ENCODE results near the gene PTPRCAP. TPM values are rescaled to one million over a fixed set of nuclear protein-coding genes. Genes with fewer than 3 reads are reported as not detected.

PTPRCAP gene
- total RNA-seq, 1 experiment from 2014 or later: 1.7 TPM

DNA sequence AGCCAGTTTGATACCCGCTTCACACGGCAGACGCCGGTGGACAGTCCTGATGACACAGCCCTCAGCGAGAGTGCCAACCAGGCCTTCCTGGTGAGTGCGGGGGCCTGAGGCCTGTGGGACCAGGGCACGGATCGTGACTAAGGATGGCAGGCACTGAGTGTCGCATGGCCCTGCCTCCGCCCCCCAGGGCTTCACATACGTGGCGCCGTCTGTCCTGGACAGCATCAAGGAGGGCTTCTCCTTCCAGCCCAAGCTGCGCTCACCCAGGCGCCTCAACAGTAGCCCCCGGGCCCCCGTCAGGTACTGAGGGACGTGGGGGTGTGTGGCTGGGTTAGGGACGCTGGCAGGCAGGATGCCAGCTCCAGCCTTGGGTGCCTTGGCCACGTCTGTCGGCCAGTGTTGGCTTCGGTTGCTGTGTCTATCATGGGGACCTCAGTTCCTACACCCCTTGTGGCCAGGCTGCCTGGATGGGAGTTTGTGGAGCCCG is 3.0 kb downstream of the PTPRCAP start:
- Histone ChIP-seq H3K27ac (ENCODE audit: insufficient read length, low read depth, low read length) (no peak overlapping the region), H2BK20ac (ENCODE audit: low read depth, low read length, poor library complexity, severe bottlenecking) (no peak overlapping the region), H3K56ac (ENCODE audit: insufficient read length, low read depth, low read length) (no peak overlapping the region), H3K9me3 (ENCODE audit: control insufficient read depth, low read depth, low read length) (no peaks in the 10 kb centered on the region), H4K20me1 (ENCODE audit: control insufficient read depth, insufficient read depth, insufficient read length) (no peaks in the 10 kb centered on the region), H3K4ac (ENCODE audit: low read depth, low read length) (no peak overlapping the region), H3K18ac (ENCODE audit: insufficient read length, low read depth, low read length) (no peak overlapping the region), H3K27me3 (ENCODE audit: insufficient read depth, low read length) (no peaks in the 10 kb centered on the region), H3K14ac (ENCODE audit: insufficient read depth, low read length) (no peak overlapping the region), H3K23ac (ENCODE audit: insufficient read length, low read depth, low read length) (no peak overlapping the region), H2BK5ac (ENCODE audit: insufficient read length, low read length) (no peak overlapping the region), H3T11ph (ENCODE audit: low read length) (no peak overlapping the region), H2AK5ac (ENCODE audit: insufficient read length, low read length) (no peak overlapping the region), H4K8ac (replicated peaks; ENCODE audit: insufficient read length, low read depth, low read length) (no peak overlapping the region), H2AFZ (ENCODE audit: low read length) (no peak overlapping the region), H3K79me2 (ENCODE audit: insufficient read depth, low read length) (no peaks in the 10 kb centered on the region), H4K91ac (ENCODE audit: insufficient read length, low read depth, low read length) (no peak overlapping the region), H2BK12ac (ENCODE audit: insufficient read length, low read depth, low read length) (no peak overlapping the region), H3K9ac (ENCODE audit: extremely low read depth, insufficient read length, low read length) (no peak overlapping the region), H2BK120ac (ENCODE audit: low read depth, low read length, poor library complexity, severe bottlenecking) (no peak overlapping the region), H3K79me1 (ENCODE audit: insufficient read depth, low read depth, low read length, poor library complexity, severe bottlenecking) (no peaks in the 10 kb centered on the region), H4K5ac (ENCODE audit: insufficient read length, low read depth, low read length) (no peak overlapping the region), H3K4me1 (ENCODE audit: insufficient read depth, low read length) (no peaks in the 10 kb centered on the region; the same call in 1 of the 2 replicates), H3K23me2 (ENCODE audit: insufficient read length, low read depth, low read length, poor library complexity, severe bottlenecking) (no peaks in the 10 kb centered on the region), H2BK15ac (ENCODE audit: low read depth, low read length) (no peak overlapping the region), H3K4me2 (ENCODE audit: insufficient read depth, insufficient read length, low read length) (no peak overlapping the region)
- peaks cover 4 to 10% of the 10 kb centered on the region in 2 experiments for H3K4me1 Mint-ChIP-seq
- no peak overlapping the region for H3K27ac Mint-ChIP-seq
- no peak overlapping the region for H3K4me3 Mint-ChIP-seq
- no CpG with 5 or more reads among the region's 23 CpGs for WGBS (ENCODE audit: extremely low coverage, insufficient read length, low lambda C conversion rate)
- TF ChIP-seq, protein P1, sequence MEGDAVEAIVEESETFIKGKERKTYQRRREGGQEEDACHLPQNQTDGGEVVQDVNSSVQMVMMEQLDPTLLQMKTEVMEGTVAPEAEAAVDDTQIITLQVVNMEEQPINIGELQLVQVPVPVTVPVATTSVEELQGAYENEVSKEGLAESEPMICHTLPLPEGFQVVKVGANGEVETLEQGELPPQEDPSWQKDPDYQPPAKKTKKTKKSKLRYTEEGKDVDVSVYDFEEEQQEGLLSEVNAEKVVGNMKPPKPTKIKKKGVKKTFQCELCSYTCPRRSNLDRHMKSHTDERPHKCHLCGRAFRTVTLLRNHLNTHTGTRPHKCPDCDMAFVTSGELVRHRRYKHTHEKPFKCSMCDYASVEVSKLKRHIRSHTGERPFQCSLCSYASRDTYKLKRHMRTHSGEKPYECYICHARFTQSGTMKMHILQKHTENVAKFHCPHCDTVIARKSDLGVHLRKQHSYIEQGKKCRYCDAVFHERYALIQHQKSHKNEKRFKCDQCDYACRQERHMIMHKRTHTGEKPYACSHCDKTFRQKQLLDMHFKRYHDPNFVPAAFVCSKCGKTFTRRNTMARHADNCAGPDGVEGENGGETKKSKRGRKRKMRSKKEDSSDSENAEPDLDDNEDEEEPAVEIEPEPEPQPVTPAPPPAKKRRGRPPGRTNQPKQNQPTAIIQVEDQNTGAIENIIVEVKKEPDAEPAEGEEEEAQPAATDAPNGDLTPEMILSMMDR (conservative IDR thresholded peaks at IDR 0.05): no peak
- no peaks in the 10 kb centered on the region; the same call in 1 of the 2 replicates for H3K27me3 Mint-ChIP-seq (ENCODE audit: low read depth)
- H3K9me3 Mint-ChIP-seq: no peaks in the 10 kb centered on the region
- peaks cover 12 to 47% (median 40%) of the 10 kb centered on the region in 3 experiments; a peak in 6 of 7 replicates for H3K36me3 Mint-ChIP-seq (ENCODE audit: insufficient read depth in 1 of 3, low read depth in 3 of 3)
- no peak for DNase-seq
